CD4-positive, alpha-beta T cell treated with Interleukin-4 for 1 hour (primary cell): ENCODE results near the gene MEIKIN.

Source experiments
- DNase-seq, 2 donors: peaks; one replicate each; pipeline ENCODE4 v3.0.0-alpha.2; 2020 to 2022

MEIKIN gene

DNA sequence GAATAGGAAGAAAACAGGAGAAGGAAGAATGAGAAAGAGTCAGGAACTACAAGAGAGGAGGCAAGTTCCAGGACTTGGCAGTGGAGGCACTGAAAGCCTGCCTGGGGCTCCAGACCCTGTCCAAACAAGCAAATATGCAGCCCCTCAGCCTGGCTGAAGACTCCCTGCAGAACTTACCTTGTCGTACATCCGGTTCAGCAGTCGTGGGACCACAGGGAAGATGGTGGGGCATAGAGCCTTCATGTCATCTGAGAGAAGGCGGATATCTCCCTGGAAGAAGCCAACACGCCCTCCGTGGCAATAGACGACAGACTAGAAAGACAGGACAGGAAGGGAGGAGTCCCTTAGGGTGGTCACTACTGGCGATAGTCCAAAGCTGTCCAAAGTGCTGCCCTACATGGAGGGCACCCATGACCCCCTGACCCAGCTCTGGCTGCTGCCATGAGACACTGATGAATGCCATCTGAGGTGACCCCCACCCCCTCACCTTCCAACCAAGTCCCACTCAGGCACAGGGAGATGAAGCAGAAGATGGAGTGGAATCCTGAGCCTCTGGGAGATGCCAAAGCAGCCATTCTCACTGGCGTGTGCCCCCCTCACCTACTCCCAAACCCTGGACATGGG is 27.7 kb upstream of the MEIKIN start:
- DNase-seq, result no peak

DNA sequence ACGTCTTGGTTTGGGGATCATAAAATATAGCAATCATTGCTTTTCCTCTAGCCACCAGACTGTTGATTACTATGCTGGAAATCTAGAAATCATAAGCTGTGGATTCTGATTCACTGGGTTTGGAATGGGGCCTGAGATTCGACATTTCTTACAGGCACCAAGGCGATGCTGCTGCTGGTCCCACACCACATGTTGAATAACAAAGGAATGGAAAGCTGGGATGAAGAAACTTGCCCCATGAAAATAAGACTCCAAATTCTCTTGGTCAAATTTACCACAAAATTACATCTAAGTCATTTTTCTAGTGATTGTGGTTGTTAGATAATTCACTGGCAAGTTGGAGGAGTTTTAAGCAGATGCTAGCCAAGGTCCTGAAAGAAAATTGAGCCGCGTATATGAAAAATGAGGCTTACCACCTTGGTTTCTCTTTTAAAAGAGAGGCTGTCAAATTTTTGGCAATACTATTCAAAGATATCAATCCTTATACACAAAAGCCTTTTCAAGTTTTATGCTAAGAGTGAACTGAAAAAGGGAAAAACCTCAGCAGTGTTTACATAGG is 23.0 kb upstream of the MEIKIN start:
- DNase-seq, result no peak

DNA sequence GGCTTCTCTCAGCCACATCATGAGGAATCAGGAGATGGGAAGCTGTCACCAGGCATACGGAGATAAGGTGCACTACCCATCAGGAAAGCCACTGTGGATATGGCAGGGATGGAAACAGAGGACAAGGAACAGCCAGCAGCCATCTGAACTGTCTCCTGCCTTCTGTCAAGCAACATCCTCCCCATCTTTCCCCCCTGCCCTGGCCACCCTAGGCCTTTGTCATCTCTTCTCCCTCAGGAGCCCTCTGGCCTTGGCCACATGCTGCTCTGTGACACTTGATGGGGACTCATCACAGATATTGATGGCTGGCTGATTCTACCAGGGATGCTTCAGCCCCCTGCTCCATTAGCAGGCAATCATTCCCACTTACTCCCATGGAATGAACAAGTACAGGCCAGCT is 21.1 kb upstream of the MEIKIN start:
- no peak for DNase-seq

DNA sequence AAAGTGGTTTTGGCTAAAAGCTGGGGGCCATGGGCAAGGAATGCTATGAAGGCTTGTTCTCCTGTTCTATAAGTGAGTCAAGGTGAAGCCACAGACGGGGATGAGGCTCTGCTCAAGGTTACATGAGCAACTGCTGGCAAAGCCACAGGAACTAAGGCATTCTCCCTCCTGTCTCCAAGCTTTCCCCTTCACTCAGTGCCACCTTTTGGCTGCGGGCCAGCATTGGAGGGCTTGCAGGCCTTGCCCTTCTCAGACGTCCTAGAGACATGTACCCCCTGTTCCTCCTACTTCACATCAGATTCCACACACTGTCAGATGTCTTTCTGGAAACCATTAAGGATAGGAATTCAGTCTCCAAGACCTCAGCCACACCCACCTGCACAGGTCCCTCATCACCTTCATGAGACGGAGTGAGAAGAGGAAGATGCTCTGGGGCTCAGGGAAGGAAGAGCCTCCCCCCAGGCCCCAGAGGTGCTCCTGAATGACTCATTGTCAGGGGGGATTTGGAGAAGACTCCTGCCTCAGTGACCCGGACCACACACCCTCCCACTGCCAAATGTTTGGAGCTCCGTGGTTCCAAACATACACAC is 20.5 kb upstream of the MEIKIN start:
- DNase-seq, result no peak

DNA sequence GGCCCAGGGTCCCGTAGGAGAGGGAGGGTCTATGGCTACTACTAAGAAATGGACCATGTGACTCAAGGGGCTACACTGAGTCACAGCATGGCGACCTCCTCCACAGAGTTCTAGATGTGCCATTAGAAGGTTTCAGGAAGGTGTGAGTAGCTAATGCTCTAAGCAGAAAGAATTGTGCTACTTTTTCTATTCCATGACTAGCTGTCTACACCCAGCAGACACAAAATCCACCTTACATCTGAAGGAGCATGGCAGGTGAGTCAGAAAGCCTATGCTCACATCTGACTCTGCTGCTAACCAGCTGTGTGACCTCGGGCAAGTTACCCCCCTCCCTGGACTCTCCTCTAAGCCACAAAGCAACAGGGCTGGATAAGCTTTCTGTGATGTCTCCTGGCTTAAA is 14.4 kb upstream of the MEIKIN start:
- DNase-seq, result no peak

DNA sequence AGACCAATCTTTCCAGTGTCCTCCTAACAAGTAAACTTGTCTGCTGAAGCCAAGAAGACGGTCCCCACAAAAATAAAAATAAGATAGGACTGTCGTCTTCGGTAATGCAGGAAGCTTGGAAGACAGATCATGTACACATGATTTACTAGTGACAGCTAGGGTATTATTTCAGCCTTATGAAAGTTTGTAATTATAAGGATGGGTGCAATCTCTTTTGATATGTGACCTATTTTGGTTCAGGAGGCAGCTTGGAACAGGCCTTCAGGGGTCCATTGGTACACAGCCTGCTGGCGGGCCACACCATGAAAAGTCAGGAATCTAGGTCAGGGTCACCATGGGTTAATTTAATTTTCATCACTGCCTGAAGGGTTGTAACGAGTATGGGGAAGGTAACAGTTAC is 13.7 kb upstream of the MEIKIN start:
- no peak for DNase-seq

DNA sequence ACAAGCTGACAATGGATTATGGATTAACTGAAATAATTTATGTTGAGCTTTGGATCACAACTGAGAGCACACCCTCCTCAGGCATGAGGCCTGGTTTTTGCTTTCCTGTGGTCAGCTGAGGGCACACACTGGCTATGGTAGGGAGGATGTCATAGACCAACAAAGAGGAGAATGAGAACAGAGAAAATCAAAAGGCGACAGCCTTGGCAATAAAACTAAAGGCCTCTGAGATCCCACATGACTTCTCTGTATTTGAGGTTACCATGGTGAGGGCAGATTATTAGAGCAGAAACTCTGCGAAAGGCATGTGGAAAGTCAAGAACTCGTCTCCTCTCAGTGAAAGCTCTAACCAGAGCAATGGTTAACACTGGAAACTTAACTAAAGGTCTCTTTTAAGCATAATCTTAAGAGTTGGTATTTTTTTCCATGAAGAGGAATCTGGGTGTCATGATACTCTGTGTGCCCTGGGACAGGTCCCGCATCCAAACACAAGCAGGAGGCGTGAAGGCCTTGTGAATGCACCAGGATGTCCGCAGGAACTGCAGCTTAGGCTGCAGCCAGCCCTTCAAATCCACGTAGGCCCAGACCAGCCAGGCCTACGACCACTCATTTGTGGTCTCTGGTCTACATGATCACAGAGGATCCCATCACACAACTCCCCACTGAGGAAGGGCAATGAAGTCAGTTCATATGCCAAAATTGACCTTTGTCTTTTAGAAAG is 12.4 kb upstream of the MEIKIN start:
- no peak for DNase-seq

DNA sequence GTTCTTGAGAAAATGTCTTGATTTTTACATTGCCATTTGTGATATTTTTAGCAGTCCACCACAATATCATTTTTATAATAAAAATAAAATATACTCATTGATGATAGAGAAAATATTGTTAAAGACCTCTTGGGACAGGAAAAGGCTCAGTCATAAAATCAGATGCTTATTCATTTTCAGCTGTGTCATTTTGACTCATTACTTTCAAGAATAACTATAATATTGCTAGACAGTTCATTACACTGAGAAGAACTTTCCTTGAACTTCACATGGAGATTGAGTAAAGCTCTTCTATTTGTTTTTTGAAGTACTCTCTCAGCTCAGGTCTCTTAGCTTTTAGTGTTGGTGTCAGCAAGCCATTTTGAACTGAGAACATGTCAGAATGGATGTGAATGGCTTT is 8.5 kb upstream of the MEIKIN start:
- no peak for DNase-seq

DNA sequence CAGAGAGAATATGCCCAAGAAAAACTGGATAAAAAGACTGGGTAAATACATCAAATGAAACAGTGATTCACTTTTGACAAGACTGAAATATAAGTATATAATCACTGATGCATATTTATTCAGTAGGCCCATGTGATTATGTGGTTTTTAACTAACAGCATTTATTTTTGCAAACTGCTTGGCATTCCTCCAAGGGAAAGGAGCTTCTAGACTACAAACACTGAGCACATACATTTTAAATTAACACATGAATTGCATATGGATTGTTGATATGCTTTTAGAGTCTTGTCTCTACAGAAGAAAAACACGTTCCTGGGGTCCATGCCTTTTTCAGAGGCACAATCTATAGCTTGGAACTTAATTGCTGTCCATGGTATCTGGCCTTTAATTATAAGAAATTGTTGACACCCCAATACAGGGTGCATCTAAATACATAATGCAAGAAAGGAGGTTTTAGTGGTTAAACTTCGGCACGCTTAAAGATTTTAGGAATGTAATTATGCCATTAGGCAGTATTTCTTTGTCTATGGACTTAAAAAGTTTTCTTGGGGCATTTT is 6.9 kb upstream of the MEIKIN start:
- no peak for DNase-seq

DNA sequence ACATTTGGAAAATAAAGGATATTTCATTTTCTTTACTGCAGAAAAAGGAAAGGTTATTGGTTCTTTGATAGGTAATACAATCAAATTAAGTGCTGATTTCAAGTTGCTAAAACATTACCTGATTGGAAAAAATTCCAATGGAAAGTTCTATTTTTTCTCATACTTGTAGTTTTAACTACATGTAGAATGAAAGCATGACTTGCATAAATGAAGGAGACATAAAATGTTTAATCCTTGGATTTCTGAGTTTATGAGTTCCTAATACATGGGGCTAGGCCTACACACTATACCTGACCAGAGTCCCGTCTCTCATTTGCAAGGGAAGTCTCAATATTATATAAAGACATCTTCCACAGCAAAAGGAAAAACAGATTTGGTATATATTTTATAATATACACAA is 5.2 kb upstream of the MEIKIN start:
- DNase-seq, result no peak

DNA sequence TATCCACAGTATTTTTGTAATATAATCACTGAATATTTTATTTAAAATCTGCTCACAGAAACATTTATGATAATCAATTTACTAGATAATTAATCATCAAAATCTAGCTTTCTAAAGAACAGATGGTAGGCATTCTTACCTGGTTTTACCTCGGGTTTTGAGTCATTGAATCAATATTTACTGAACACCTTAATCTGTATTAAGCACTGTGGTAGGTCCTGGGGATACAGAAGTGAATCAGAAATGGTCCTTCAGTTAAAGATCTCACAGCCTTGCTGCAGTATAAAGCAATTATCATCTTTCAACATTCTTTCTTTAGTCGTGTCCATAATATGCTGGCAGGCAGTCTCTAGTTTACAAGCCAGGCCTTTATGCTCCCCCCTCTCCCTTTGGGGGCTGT is 2.0 kb upstream of the MEIKIN start:
- no peak for DNase-seq

DNA sequence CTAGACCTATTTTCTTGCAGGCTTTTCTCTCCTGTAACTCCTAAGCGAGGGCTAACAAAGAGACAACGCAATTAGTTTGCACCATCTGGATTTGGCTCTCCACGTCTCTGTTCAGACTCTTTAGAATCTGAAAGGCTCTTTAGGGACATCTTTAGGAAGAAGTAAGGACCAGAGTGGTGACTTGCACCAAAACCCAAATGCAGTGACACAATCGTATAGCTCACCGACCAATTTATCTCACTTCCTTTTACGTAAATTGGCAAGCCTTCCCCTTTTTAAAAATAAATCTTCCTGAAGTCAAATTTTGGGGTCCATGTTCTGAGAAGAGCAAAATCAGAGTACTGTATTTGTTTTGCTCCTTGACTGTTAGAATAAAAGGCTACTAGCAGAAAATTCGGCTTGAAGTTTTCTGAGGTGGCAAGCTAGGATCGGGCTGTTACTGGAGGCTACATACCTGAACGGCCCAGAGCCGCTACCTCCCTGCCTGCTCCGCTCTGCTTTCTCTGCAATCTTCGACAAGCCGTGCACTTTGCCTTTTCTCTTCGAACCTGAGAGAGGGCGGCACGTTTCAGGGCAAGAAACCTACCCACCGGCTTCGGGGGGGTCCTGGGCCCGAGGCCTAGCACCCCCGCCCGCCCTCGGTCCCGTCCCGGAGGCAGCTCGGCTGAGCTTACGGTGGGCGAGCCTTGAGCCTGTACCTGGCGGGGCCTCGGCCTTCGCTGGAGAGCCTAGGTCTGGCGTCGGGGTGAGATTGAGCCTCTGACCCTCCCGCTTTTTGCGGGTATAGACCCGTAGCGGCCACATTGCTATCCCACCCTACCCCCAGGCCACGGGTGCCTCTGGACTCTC is 537 bp downstream of the MEIKIN start:
- DNase-seq, result peak in 1 of 2 donors; percentile 19

DNA sequence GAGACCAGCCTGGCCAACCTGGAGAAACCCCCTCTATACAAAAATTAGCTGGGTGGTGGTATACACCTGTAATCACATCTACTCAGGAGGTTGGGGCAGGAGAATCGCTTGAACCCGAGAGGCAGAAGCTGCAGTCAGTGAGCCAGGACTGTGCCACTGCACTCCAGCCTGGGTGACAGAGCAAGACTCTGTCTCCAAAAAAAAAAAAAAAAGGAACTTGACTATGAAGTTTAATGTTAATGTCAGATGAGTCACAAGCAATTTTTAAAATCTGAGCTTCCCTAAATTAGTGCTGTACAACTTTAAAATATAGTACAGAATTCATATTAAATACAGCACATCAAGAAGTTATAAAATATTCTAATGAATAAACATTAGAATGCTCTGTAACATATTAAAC is 1.5 kb downstream of the MEIKIN start:
- DNase-seq, result peak in 1 of 2 donors; percentile 21

DNA sequence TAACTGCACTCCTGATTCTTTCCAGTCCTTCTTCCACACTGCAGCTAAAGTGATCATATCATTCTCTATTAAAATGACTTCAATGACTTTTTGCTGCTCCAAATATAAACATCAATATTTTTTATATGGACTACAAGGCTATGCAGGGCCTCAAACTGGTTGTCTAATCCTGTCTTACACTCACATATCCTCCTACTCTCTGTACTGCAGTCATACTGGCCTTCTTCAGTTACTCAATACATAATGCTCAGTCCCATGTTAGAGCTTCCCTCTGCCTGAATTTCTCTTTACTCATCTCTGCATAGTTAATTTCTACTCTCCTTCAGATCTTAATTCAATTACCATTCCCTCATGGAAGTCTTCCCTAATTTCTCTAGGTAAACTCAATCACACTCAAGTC is 3.4 kb downstream of the MEIKIN start:
- DNase-seq, result no peak

DNA sequence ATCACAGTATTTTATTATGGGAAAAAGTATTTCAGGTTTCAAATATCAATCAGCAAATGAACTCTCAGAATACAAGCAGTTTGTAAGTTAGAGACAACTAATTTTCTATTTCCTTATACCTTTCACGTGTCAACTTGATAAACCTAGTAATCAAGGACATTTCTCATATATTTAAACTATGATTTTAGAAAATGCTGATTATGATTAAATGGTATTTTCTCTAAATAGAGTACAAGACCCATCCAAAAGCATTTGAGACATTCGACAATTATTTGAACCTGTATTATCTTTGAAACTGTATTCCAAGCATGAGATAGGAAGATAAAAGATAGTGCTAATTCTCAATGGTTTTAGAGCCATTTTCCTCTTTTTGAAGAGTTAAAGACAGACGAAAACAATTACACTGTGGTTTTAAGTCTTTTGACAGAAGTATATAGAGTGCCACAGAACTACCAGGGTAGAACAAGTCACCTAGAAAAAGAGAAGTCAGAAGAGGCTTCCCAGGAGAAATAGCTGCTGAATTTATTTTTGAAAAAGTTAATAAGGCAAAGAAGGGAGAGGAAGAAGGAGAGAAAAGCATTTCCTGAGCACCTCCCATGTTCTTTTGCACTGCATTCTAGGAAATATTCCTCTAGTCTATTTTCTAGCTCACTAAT is 5.6 kb downstream of the MEIKIN start:
- no peak for DNase-seq

DNA sequence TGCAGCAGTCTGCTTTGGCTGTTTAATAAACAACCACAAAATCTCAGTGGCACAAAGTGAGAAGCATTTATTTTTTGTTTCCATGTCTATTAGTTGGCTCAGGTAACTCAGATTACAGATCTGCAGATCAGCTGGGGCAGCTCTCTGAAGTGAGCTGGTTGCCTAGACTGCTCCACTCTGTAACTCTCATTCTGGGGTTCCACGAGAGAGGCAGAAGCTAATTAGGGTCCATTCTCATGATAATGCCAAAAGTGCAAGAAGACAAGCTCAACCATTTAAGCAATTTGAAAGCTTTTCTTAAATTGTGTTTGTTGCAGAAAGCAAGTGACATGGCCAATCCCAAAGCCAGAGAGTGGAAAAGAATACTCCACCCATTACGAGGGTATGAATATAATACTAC is 13.2 kb downstream of the MEIKIN start:
- no peak for DNase-seq

DNA sequence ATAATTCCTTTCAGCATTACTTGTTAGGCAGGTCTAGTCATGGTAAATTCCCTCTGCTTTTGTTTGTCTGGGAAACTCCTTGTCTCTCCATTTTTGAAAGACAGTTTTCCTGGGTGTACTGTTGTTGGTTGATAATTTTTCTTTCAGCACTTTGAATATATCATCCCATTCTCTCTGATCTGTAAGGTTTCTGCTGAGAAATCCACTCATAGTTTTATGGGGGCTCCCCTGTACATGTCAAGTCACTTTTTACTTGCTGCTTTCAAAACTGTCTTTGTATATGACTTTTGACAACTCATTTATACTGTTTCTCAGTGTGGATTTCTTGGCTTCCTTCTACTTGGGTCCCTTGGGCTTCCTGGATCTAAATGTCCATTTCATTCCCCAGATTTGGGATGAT is 16.5 kb downstream of the MEIKIN start:
- no peak for DNase-seq

DNA sequence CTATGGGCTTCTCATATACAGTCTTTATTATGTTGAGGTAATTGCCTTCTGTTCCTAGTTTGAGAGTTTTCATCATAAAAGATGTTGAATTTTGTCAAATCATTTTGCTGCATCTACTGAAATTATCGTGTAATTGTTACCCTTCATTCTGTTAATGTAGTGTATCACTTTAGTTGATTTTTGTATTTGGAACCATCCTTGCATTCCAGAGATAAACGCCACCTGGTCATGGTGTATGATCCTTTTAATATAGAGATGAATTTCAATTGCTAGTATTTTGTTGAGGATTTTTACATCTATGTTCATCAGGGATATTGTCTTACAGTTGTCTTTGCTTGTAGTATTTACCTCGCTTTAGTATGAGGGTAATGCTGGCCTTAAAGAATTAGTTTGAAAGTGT is 19.3 kb downstream of the MEIKIN start:
- no peak for DNase-seq

DNA sequence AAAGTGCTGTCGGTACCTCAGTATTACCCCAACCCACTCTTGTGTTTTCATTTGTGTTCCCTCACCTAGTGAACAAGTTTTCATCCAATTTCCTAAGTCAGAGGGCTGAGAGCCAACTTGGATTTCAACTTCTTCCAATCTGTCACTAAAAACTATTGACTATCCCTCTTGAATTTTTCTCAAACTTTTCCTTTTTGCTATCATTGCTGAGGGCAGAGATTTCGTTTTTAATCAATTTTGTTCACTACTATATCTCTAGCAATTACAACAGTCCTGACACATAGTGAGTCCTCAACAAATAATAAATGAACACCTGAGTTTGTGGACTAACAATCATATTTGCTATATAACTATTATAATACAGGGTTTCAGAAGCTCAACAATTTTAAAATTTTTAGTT is 29.0 kb downstream of the MEIKIN start:
- DNase-seq, result no peak

DNA sequence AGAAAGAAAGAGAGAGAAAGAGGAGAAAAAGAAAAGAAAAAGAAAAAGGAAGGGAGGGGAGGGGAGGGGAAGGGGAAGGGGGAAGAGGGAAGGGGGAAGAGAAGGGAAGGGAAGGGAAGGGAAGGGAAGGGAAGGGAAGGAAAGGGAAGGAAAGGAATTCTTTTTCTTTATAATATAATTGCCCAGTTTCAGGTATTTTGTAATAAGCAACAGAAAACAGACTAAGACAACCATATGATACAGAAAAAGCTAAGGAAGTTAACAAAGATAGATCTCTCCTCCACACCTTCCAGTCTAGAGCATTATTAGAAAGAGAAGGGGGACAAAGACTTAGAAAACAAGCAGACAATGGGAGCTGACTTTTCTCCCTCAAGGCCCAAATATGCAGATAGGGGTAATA is 31.0 kb downstream of the MEIKIN start:
- no peak for DNase-seq

DNA sequence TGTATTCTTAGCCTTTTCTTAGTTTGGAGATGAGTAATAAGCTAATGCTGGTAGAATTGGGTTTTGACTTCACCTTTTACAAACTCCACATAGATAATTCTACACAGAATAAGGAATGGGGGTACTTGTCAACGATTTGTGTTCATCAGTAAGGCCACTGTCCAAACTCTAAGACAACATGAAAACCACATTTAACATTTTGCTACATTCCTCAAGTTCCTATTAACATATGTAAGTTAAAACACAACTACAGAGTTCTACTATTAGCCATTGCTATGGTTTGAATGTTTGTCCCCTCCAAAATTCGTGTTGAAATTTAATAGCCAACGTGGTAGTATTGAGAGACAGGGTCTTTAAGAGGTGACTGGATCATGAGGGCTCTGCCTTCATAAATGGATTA is 31.9 kb downstream of the MEIKIN start:
- DNase-seq, result no peak

DNA sequence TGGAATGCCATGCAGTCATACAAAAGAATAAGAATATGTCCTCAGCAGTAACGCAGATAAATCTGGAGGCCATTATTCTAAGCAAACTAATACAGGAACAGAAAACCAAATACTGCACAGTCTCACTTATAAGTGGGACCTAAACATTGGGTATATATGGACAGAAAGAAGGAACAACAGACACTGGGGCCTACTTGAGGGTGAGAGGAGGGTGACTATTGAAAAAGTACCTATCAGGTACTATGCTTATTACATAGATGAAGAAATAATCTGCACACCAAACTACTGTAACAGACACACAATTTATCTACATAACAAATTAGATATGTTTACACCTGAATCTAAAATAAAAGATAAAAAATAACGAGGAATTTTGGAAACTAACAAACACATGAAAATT is 38.8 kb downstream of the MEIKIN start:
- no peak for DNase-seq

DNA sequence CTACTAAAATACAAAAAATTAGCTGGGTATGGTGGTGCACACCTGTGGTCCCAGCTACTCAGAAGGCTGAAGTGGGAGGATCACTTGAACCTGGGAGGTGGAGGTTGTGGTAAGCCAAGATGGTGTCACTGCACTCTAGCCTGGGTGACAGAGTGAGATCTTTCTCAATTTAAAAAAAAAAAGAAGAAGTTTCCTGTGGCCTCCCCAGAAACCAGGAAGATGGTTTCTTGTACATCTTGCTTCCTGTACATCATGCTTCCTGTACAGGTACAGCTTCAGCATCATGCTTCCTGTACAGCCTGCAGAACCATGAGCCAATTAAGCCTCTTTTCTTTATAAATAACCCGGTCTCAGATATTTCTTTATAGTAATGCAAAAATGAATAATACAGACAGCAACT is 43.2 kb downstream of the MEIKIN start:
- peak in 1 of 2 donors; percentile 28 for DNase-seq
